ENCODE results near the gene SEMG1.

SEMG1 gene

GRCh38 chr20:45206725-45207124 lies at the start of gene SEMG1:
TSS of gene SEMG1 (plus strand) at chr20:45207033. CDS start at chr20:45207054, 21 bp downstream.
- in situ Hi-C loops (cut with MboI; ENCODE audit: low pct_unique_long_range_greater_than_20kb, low sequenced_read_pairs), result no loop called here
- DNase-seq, result no peak

GRCh38 chr20:45157962-45158361 lies 48.9 kb upstream of the SEMG1 start:
- in situ Hi-C loops (cut with MboI; ENCODE audit: low pct_unique_long_range_greater_than_20kb, low sequenced_read_pairs), result no loop called here
- no peak for DNase-seq

- no peak for DNase-seq
- in situ Hi-C loops (cut with MboI; ENCODE audit: low pct_unique_long_range_greater_than_20kb, low sequenced_read_pairs), result no loop called here
Measured at GRCh38 chr20:45163083-45163803, 43.6 kb upstream of the SEMG1 start.

- in situ Hi-C loops (cut with MboI; ENCODE audit: low pct_unique_long_range_greater_than_20kb, low sequenced_read_pairs), result no loop called here
- no peak for DNase-seq
Measured at GRCh38 chr20:45164906-45165305, 41.9 kb upstream of the SEMG1 start.

- in situ Hi-C loops (cut with MboI; ENCODE audit: low pct_unique_long_range_greater_than_20kb, low sequenced_read_pairs), result no loop called here
- DNase-seq, result no peak
Measured at GRCh38 chr20:45173522-45173921, 33.3 kb upstream of the SEMG1 start.

GRCh38 chr20:45174434-45175364 lies 32.1 kb upstream of the SEMG1 start, which contains the start of gene PI3:
TSS of gene PI3 (plus strand) at chr20:45174902. CDS start at chr20:45174923, 21 bp downstream.
- DNase-seq, result no peak
- in situ Hi-C loops (cut with MboI; ENCODE audit: low pct_unique_long_range_greater_than_20kb, low sequenced_read_pairs), result no loop called here

- in situ Hi-C loops (cut with MboI; ENCODE audit: low pct_unique_long_range_greater_than_20kb, low sequenced_read_pairs), result no loop called here
- DNase-seq, result no peak
Measured at GRCh38 chr20:45176526-45177267, 30.1 kb upstream of the SEMG1 start.

- DNase-seq, result no peak
- in situ Hi-C loops (cut with MboI; ENCODE audit: low pct_unique_long_range_greater_than_20kb, low sequenced_read_pairs), result no loop called here
Measured at GRCh38 chr20:45179166-45179565, 27.7 kb upstream of the SEMG1 start.

- in situ Hi-C loops (cut with MboI; ENCODE audit: low pct_unique_long_range_greater_than_20kb, low sequenced_read_pairs), result no loop called here
- no peak for DNase-seq
Measured at GRCh38 chr20:45181639-45182038, 25.2 kb upstream of the SEMG1 start.

GRCh38 chr20:45183084-45183483 lies 23.7 kb upstream of the SEMG1 start:
- in situ Hi-C loops (cut with MboI; ENCODE audit: low pct_unique_long_range_greater_than_20kb, low sequenced_read_pairs), result no loop called here
- no peak for DNase-seq

- in situ Hi-C loops (cut with MboI; ENCODE audit: low pct_unique_long_range_greater_than_20kb, low sequenced_read_pairs), result no loop called here
- no peak for DNase-seq
Measured at GRCh38 chr20:45187693-45188092, 19.1 kb upstream of the SEMG1 start.

- DNase-seq, result no peak
- in situ Hi-C loops (cut with MboI; ENCODE audit: low pct_unique_long_range_greater_than_20kb, low sequenced_read_pairs), result no loop called here
Measured at GRCh38 chr20:45189067-45189609, 17.7 kb upstream of the SEMG1 start.

GRCh38 chr20:45189861-45190260 lies 17.0 kb upstream of the SEMG1 start:
- in situ Hi-C loops (cut with MboI; ENCODE audit: low pct_unique_long_range_greater_than_20kb, low sequenced_read_pairs), result no loop called here
- no peak for DNase-seq

- in situ Hi-C loops (cut with MboI; ENCODE audit: low pct_unique_long_range_greater_than_20kb, low sequenced_read_pairs), result no loop called here
- DNase-seq, result no peak
Measured at GRCh38 chr20:45191926-45192325, 14.9 kb upstream of the SEMG1 start.

GRCh38 chr20:45193331-45193730 lies 13.5 kb upstream of the SEMG1 start:
- DNase-seq, result no peak
- in situ Hi-C loops (cut with MboI; ENCODE audit: low pct_unique_long_range_greater_than_20kb, low sequenced_read_pairs), result no loop called here

- in situ Hi-C loops (cut with MboI; ENCODE audit: low pct_unique_long_range_greater_than_20kb, low sequenced_read_pairs), result no loop called here
- no peak for DNase-seq
Measured at GRCh38 chr20:45209924-45210323, 3.1 kb downstream of the SEMG1 start.

- in situ Hi-C loops (cut with MboI; ENCODE audit: low pct_unique_long_range_greater_than_20kb, low sequenced_read_pairs), result no loop called here
- DNase-seq, result no peak
Measured at GRCh38 chr20:45211569-45212474, 5.0 kb downstream of the SEMG1 start.

- DNase-seq, result no peak
- in situ Hi-C loops (cut with MboI; ENCODE audit: low pct_unique_long_range_greater_than_20kb, low sequenced_read_pairs), result no loop called here
Measured at GRCh38 chr20:45212836-45213235, 6.0 kb downstream of the SEMG1 start.
